Right lung (tissue), 10 donors: ENCODE measurements around the gene TCF15. TPM values are rescaled to one million over a fixed set of nuclear protein-coding genes. Genes with fewer than 3 reads are reported as not detected.

ENCODE experiments used
- DNase-seq, 2 donors: peaks; one replicate each; pipeline ENCODE4 v3.0.0-alpha.2; 2013
- long read RNA-seq, 8 donors: transcript quantifications; one replicate each; lab custom pipeline, GENCODE V29; 2026
- polyA plus RNA-seq, 5 donors: library from polyadenylated mRNA; unstranded; fragments of 120-200 nt; gene quantifications; one replicate each; pipeline versions ENCODE4 v1.2.1 to v1.2.3, GENCODE V29; 2013; ENCODE audit warnings: inconsistent platforms in 1 of 5, low replicate concordance in 1 of 5; ENCODE audit not compliant: insufficient read length in 5 of 5, insufficient read depth in 1 of 5

Gene TCF15, protein sequence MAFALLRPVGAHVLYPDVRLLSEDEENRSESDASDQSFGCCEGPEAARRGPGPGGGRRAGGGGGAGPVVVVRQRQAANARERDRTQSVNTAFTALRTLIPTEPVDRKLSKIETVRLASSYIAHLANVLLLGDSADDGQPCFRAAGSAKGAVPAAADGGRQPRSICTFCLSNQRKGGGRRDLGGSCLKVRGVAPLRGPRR
- polyA plus RNA-seq, result 1 to 10 TPM; 1.1 to 3.0 (median 1.4) TPM
- long read RNA-seq, donor 1, transcript TCF15-201 (2 exons, 1,555 nt), result major isoform, 12 of 12 reads
- long read RNA-seq, donor 1, partial matches to known transcripts, result 0 of 12 reads
- long read RNA-seq, donor 1, other reads (novel, unspliced or antisense), result 0 of 12 reads
- long read RNA-seq, donor 2, transcript TCF15-201 (2 exons, 1,555 nt), result major isoform, 8 of 8 reads
- long read RNA-seq, donor 2, partial matches to known transcripts, result 0 of 8 reads
- long read RNA-seq, donor 2, other reads (novel, unspliced or antisense), result 0 of 8 reads
- long read RNA-seq, donor 3, transcript TCF15-201 (2 exons, 1,555 nt), result major isoform, 5 of 5 reads
- long read RNA-seq, donor 3, partial matches to known transcripts, result 0 of 5 reads
- long read RNA-seq, donor 3, other reads (novel, unspliced or antisense), result 0 of 5 reads
- long read RNA-seq, donor 4, transcript TCF15-201 (2 exons, 1,555 nt), result major isoform, 6 of 6 reads
- long read RNA-seq, donor 4, partial matches to known transcripts, result 0 of 6 reads
- long read RNA-seq, donor 4, other reads (novel, unspliced or antisense), result 0 of 6 reads
- long read RNA-seq, donor 5, transcript TCF15-201 (2 exons, 1,555 nt), result major isoform, 8 of 8 reads
- long read RNA-seq, donor 5, partial matches to known transcripts, result 0 of 8 reads
- long read RNA-seq, donor 5, other reads (novel, unspliced or antisense), result 0 of 8 reads
- long read RNA-seq, donor 6, partial matches to known transcripts, result 0 of 3 reads
- long read RNA-seq, donor 6, other reads (novel, unspliced or antisense), result 0 of 3 reads
- long read RNA-seq, donor 7, partial matches to known transcripts, result 0 of 3 reads
- long read RNA-seq, donor 7, other reads (novel, unspliced or antisense), result 0 of 3 reads
- long read RNA-seq, donor 8, partial matches to known transcripts, result 0 of 3 reads
- long read RNA-seq, donor 8, other reads (novel, unspliced or antisense), result 0 of 3 reads

DNA sequence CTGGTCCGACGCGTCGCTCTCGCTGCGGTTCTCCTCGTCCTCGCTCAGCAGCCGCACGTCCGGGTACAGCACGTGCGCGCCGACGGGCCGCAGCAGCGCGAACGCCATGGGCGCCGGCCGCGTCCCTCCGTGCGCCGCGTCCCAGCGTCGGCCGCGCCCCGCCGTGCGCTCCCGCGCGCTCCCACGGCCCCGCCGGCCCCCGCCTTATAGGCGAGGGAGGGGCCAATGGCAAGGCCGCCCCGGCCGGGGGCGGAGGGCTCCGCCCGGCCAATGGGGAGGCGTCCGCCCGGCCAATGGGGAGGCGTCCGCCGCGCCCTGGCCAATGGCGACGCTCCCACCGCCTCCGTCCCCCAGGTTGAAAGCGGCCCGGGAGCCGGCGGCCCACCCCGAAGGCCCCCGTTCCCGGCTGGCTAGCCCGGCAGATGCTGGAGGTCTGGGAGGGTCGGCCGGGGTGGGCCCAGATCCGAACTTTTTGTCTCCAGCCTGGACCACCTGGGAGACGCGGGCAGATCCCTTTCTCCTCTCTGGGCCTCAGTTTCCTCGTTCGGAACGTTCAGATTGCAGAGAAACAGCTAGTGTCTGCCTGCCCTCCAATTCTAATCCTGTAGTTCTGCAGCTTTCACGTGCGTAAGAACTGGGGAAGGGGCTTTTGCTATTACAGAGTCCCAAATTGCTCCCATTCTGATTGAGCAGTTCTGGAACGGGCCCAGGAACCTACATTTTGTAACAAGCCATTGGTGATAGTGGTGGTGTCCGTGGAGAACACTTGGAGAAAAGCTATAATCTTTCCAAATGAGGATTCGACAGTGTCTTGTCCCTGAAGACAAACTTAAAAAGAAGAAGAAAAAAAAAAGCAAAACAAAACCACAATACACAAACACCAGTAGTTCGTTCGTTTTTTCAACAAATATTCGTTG, at the start of gene TCF15:
TCF15 (minus strand) TSS at position 180 of the 917 bp plus-strand sequence; CDS start at position 108, 72 bp downstream.
- peak; percentile 25 to 36 for DNase-seq

- no peak for DNase-seq
Measured at GRCh38 chr20:658731-659291, 48.7 kb upstream of the TCF15 start.

GRCh38 chr20:658202-658601, 48.1 kb upstream of the TCF15 start:
- no peak for DNase-seq

- no peak for DNase-seq
Measured at GRCh38 chr20:655726-656624, 45.9 kb upstream of the TCF15 start.

- no peak for DNase-seq
Measured at GRCh38 chr20:654417-654750, 44.3 kb upstream of the TCF15 start.

GRCh38 chr20:653590-654416, 43.7 kb upstream of the TCF15 start:
- DNase-seq, result no peak

- peak; percentile 65 to 74 for DNase-seq
Measured at GRCh38 chr20:653110-653589, 43.0 kb upstream of the TCF15 start, which contains the start of gene SRXN1. Gene SRXN1 (minus strand): TSS chr20:653200. CDS start chr20:653185, 15 bp downstream.

DNA sequence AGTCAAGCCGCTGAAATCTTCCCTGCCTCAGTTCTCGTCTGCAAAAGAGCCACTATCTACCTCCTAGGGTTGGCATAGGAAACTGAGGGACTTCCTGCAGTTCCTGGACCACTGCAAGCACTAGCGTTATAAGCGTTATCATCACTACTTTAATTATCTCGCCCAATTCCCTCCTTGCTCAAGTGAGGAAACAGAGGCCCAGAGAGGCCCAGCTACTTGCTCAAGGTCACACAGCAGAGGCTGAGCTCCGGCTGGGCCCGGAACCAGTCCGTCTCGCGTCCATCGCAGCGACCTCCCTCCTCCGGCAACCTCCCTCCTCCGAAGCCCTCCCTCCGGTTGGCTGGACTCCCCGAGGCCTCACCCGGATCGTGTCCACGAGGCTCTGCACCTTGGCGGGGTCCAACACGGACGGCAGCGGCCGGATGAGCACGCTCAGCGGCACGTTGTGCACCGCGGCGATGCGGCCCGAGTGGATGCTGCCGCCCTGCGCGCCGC, 42.6 kb upstream of the TCF15 start:
- DNase-seq, result no peak

GRCh38 chr20:651713-652614, 41.9 kb upstream of the TCF15 start:
- DNase-seq, result no peak

DNA sequence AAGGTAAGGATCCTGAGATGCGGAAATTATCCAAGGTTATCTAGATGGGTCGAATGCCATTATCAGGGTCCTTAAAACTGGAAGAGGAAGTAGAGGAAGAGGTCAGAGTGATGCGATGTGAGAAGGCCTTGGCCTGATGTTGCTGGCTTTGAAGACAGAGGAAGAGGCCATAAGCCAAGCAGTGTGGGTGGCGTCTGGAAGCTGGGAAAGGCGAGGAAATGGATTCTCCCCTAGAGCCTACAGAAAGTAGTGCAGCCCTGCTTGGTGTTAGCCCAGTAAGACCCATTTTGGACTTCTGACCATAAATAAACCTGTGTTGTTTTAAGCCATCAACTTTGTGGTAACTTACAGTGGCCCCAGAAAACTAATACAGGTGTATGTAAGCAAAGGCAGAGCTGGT, 40.8 kb upstream of the TCF15 start:
- no peak for DNase-seq

DNA sequence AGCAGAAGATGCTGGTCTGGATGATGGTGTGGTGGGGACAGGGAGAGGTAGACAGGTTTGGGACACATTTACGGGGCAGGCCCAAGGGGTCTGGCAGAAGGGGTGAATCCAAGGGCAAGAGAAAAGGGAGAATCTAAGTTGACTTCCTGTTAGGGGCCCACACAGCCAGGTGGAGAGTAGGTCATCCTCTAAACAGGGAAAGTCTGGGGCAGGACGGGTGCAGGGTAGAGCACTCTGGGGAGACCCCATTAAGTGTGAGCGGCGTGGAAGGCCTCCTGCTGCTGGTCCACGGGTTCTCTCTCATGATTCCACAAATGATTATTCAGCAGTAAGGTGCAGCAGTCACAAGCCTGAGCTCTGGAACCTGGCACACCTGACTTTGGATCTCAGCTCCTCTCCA, 40.2 kb upstream of the TCF15 start:
- DNase-seq, result no peak

- DNase-seq, result no peak
Measured at GRCh38 chr20:647479-648019, 37.4 kb upstream of the TCF15 start.

DNA sequence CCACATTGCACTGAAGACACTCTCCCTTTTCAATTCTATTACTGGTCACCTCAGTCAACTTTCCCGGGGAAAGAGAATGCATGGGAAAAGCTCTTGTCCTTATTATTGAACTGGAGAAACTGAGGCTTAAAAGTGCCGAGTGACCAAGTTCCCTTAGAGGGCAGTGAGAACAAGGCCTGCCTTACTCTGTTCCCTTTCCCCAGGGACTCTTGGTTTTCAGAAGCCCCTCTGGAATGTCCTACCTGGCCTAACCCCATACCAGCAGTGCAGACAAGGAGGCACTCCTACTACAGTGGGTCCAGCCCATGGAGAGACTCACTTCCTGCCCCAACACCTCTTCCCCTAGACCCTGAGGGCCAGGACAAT, 36.7 kb upstream of the TCF15 start:
- DNase-seq, result no peak

GRCh38 chr20:646107-646867, 36.2 kb upstream of the TCF15 start:
- no peak for DNase-seq

- peak; percentile 63 to 76 for DNase-seq
Measured at GRCh38 chr20:645318-646106, 35.4 kb upstream of the TCF15 start.
